Neural progenitor cell (in vitro differentiated cells): ENCODE data around the gene ISG15. TPM values are rescaled to one million over a fixed set of nuclear protein-coding genes. Genes with fewer than 3 reads are reported as not detected.
A peak's percentile ranks its signal among the peaks of the same experiment; 100 is the strongest.

Source experiments
- DNase-seq: peaks from one replicate; pipeline ENCODE4 v3.0.0-alpha.2; 2016; ENCODE audit warnings: low spot score
- H2AFZ ChIP-seq: fragments of 200-600 bp; sonication (generic); replicated peaks from 2 replicates; pipeline ENCODE4 v1.6.1; 2016; ENCODE audit warnings: antibody characterized with exemption
- H3F3A ChIP-seq: fragments of 200-600 bp; sonication (generic); 2 replicates; pipeline ENCODE4 v1.6.1; 2016; ENCODE audit warnings: antibody characterized with exemption, low read depth
- H3K27ac ChIP-seq: fragments of 200-600 bp; sonication (generic); 2 replicates; pipeline ENCODE4 v1.5.1; 2016; ENCODE audit warnings: mild to moderate bottlenecking
- H3K27me3 ChIP-seq: fragments of 200-600 bp; sonication (generic); 2 replicates; pipeline ENCODE4 v1.6.1; 2016; ENCODE audit warnings: mild to moderate bottlenecking, moderate library complexity
- H3K36me3 ChIP-seq: fragments of 200-600 bp; sonication (generic); 2 replicates; pipeline ENCODE4 v1.5.1; 2016
- H3K4me1 ChIP-seq: fragments of 200-600 bp; sonication (generic); 2 replicates; pipeline ENCODE4 v1.6.1; 2016; ENCODE audit warnings: mixed run types
- H3K4me2 ChIP-seq: fragments of 200-600 bp; sonication (generic); 2 replicates; pipeline ENCODE4 v1.6.1; 2016
- H3K4me3 ChIP-seq: fragments of 200-600 bp; sonication (generic); 2 replicates; pipeline ENCODE4 v1.5.1; 2016
- H3K79me2 ChIP-seq: fragments of 200-600 bp; sonication (generic); 2 replicates; pipeline ENCODE4 v1.6.1; 2016; ENCODE audit warnings: low read depth
- H3K9ac ChIP-seq: fragments of 200-600 bp; sonication (generic); 2 replicates; pipeline ENCODE4 v1.6.1; 2016
- H3K9me3 ChIP-seq: fragments of 200-600 bp; sonication (generic); 2 replicates; pipeline ENCODE4 v1.5.1; 2016; ENCODE audit warnings: low read depth
- H4K20me1 ChIP-seq: fragments of 200-600 bp; sonication (generic); 2 replicates; pipeline ENCODE4 v1.6.1; 2016; ENCODE audit warnings: low read depth
- H3K27ac Mint-ChIP-seq: 3 replicates; pipeline ENCODE4 v1.8.0; 2021; ENCODE audit warnings: mixed read lengths
- H3K27me3 Mint-ChIP-seq: 2 replicates; pipeline ENCODE4 v1.8.0; 2022; ENCODE audit warnings: low read depth, mild to moderate bottlenecking, inconsistent platforms, moderate library complexity, mixed read lengths; ENCODE audit not compliant: insufficient read depth
- H3K36me3 Mint-ChIP-seq: 3 replicates; pipeline ENCODE4 v1.8.0; 2021; ENCODE audit warnings: mixed read lengths
- H3K4me1 Mint-ChIP-seq: 3 replicates; pipeline ENCODE4 v1.8.0; 2021; ENCODE audit warnings: mixed read lengths
- H3K4me3 Mint-ChIP-seq: 3 replicates; pipeline ENCODE4 v1.8.0; 2021; ENCODE audit warnings: mild to moderate bottlenecking, moderate library complexity, mixed read lengths
- H3K9me3 Mint-ChIP-seq: 3 replicates; pipeline ENCODE4 v1.8.0; 2020; ENCODE audit warnings: mixed read lengths
- EZH2 ChIP-seq: fragments of 200-600 bp; sonication (generic); IDR thresholded peaks from 2 replicates; pipeline ENCODE4 v1.6.1; 2017; ENCODE audit warnings: antibody characterized with exemption, mild to moderate bottlenecking, moderate library complexity
- EZH2phosphoT487 ChIP-seq: fragments of 200-600 bp; sonication (generic); IDR thresholded peaks from 2 replicates; pipeline ENCODE4 v1.6.1; 2017; ENCODE audit warnings: antibody characterized with exemption
- total RNA-seq: library from RNA; depleted of rRNA; stranded (reverse); fragments of >200 nt; gene quantifications from 2 replicates; pipeline ENCODE4 v1.2.3, GENCODE V29; 2015; ENCODE audit warnings: low replicate concordance
- TF ChIP-seq, protein P1 (sequence below): fragments of 200-600 bp; sonication (generic); IDR thresholded peaks from 2 replicates; pipeline ENCODE4 v1.5.1; 2017; ENCODE audit warnings: antibody characterized with exemption, mild to moderate bottlenecking

Gene ISG15
- total RNA-seq, 1 donor from 2014 or later: 22.4 TPM

DNA sequence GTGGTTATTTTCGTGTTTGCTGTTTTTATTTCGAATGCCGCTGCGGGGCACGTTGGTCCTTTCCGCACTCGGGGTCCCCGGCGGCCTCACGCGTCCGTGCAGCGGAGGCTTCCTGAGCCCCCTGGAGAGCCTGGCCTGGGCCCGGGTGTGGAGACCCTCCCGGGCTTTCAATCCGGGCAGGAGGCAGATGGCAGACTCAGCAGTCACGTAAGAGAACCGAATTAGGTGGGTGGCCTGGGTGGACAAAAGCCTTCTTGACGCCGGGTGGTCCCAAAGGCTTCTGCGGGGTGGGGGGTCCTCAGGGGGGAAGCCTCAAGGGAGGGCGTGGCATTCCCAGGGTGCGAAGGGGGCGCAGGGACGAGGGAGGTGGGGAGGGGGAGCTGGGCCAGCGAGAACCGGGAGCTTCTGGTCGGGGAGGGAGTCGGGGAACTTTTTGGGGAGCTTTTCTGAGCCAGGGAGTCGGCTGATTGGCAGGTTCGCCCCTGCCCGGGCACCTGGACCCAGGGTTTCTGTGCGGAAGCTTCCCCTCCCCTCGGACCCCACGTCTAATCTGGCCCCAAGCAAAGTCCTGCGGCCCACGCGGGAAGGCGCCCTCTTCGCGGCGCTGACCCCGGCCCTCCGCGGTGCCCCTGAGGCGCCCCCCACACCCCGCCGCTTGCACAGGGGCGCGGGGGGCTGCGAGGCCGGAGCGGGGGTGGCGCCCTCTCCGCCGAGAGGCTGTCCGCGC is 12.1 kb upstream of the ISG15 start:
- Histone ChIP-seq H3F3A (peaks cover 37% of the 10 kb centered on the region), H3K9me3 (no peaks in the 10 kb centered on the region), H3K36me3 (no peaks in the 10 kb centered on the region), H2AFZ (no peak overlapping the region), H3K79me2 (no peaks in the 10 kb centered on the region), H3K27me3 (peaks cover 74% of the 10 kb centered on the region), H4K20me1 (peaks cover 22% of the 10 kb centered on the region), H3K4me2 (peak overlapping the region; percentile 97), H3K4me3 (peak overlapping the region; percentile 70), H3K9ac (no peak overlapping the region), H3K27ac (no peak overlapping the region), H3K4me1 (peaks cover 38% of the 10 kb centered on the region)
- peak; percentile 59 for TF ChIP-seq EZH2phosphoT487
- TF ChIP-seq, protein P1, sequence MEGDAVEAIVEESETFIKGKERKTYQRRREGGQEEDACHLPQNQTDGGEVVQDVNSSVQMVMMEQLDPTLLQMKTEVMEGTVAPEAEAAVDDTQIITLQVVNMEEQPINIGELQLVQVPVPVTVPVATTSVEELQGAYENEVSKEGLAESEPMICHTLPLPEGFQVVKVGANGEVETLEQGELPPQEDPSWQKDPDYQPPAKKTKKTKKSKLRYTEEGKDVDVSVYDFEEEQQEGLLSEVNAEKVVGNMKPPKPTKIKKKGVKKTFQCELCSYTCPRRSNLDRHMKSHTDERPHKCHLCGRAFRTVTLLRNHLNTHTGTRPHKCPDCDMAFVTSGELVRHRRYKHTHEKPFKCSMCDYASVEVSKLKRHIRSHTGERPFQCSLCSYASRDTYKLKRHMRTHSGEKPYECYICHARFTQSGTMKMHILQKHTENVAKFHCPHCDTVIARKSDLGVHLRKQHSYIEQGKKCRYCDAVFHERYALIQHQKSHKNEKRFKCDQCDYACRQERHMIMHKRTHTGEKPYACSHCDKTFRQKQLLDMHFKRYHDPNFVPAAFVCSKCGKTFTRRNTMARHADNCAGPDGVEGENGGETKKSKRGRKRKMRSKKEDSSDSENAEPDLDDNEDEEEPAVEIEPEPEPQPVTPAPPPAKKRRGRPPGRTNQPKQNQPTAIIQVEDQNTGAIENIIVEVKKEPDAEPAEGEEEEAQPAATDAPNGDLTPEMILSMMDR: no peak
- TF ChIP-seq EZH2: peak; percentile 75
- H3K36me3 Mint-ChIP-seq: no peaks in the 10 kb centered on the region
- no peaks in the 10 kb centered on the region for H3K9me3 Mint-ChIP-seq
- peaks cover 27% of the 10 kb centered on the region for H3K4me1 Mint-ChIP-seq
- peaks cover 10% of the 10 kb centered on the region for H3K27me3 Mint-ChIP-seq
- H3K4me3 Mint-ChIP-seq: peak overlapping the region; percentile 91
- peak; percentile 67 for DNase-seq
- H3K27ac Mint-ChIP-seq: peak overlapping the region; percentile 98

DNA sequence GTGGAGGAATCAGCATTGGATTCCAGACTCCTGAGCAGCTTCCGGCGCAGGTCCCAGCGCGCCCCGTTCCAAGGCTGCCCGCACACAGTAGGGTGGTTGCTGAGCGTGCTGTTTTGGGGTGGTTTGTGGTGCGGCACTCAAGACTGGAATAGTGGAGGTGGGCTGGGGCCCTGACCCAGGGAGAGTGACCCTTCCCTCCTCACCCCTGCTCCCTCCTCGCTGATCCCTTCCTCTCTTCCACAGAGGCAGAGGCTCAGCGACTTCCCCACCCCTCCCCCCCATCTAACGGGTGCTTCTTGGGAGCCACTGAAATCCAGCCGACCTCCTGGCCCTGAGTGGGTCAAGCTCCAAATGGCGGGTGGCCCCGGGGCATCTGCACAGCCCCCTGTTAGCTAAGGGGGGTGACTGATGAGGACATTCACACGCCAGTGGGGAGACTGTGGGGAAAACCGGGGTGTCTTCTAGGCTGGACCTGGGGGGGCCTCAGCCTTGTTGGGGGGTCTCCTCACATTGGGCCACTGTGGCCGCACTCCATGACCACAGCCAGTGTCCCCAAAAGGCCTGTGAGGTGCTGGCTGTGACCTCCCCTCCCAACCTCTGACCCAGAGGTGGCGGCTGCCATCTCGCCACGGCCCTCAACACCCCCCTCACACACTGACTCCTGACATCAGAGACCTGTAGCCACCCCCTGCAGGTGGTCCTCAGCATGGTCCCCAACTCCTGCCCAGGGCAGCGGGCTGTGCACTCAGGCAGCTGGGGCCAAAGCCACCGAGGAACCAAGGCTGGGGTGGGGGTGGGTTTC is 9.5 kb upstream of the ISG15 start:
- H3K9ac ChIP-seq: no peak overlapping the region
- H3K4me1 ChIP-seq: peaks cover 28% of the 10 kb centered on the region
- Mint-ChIP-seq H3K27me3 (peaks cover 11% of the 10 kb centered on the region), H3K36me3 (no peaks in the 10 kb centered on the region), H3K4me1 (peaks cover 25% of the 10 kb centered on the region), H3K27ac (no peak overlapping the region), H3K9me3 (no peaks in the 10 kb centered on the region), H3K4me3 (no peak overlapping the region)
- H3K79me2 ChIP-seq: no peaks in the 10 kb centered on the region
- no peak overlapping the region for H3K4me3 ChIP-seq
- H3K27me3 ChIP-seq: peaks cover 48% of the 10 kb centered on the region
- H3K9me3 ChIP-seq: no peaks in the 10 kb centered on the region
- DNase-seq: no peak
- no peak overlapping the region for H2AFZ ChIP-seq
- no peaks in the 10 kb centered on the region for H3K36me3 ChIP-seq
- H3K4me2 ChIP-seq: no peak overlapping the region
- H3K27ac ChIP-seq: no peak overlapping the region
- no peak for TF ChIP-seq EZH2
- TF ChIP-seq, protein P1: no peak
- no peak for TF ChIP-seq EZH2phosphoT487
- peaks cover 1% of the 10 kb centered on the region for H4K20me1 ChIP-seq
- peaks cover 19% of the 10 kb centered on the region for H3F3A ChIP-seq

DNA sequence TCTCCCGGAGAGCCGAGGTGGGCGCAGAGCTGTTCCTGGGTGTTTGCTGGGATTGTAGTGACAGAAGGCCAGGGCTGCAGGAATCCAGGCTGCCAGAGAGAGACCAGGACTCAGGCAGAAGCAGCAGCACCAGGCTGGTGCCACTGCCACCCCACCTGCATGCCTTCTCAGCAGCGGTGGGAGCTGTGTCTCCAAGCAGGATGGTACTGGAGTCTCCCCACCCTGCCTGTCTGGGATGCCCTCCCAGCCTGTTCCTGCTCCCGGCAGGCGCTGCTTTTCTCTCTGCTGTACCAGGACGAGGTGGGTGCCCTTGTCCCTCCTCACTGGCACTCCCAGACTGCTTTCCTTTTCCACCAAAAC is 8.9 kb upstream of the ISG15 start:
- Histone ChIP-seq H3K79me2 (no peaks in the 10 kb centered on the region), H3K27ac (no peak overlapping the region), H2AFZ (no peak overlapping the region), H3F3A (peaks cover 17% of the 10 kb centered on the region), H3K27me3 (peaks cover 42% of the 10 kb centered on the region), H3K9ac (no peak overlapping the region), H3K4me3 (no peak overlapping the region), H3K4me2 (peak overlapping the region; percentile 65), H3K4me1 (peaks cover 26% of the 10 kb centered on the region), H3K36me3 (no peaks in the 10 kb centered on the region), H4K20me1 (no peaks in the 10 kb centered on the region), H3K9me3 (no peaks in the 10 kb centered on the region)
- Mint-ChIP-seq H3K27ac (peak overlapping the region; percentile 40), H3K9me3 (no peaks in the 10 kb centered on the region), H3K36me3 (peaks cover 2% of the 10 kb centered on the region), H3K4me1 (peaks cover 25% of the 10 kb centered on the region), H3K4me3 (peak overlapping the region; percentile 71), H3K27me3 (peaks cover 10% of the 10 kb centered on the region)
- TF ChIP-seq EZH2: no peak
- TF ChIP-seq, protein P1: no peak
- TF ChIP-seq EZH2phosphoT487: no peak
- no peak for DNase-seq
